Measurements from ENCODE around the gene MAN2A2.

DNA sequence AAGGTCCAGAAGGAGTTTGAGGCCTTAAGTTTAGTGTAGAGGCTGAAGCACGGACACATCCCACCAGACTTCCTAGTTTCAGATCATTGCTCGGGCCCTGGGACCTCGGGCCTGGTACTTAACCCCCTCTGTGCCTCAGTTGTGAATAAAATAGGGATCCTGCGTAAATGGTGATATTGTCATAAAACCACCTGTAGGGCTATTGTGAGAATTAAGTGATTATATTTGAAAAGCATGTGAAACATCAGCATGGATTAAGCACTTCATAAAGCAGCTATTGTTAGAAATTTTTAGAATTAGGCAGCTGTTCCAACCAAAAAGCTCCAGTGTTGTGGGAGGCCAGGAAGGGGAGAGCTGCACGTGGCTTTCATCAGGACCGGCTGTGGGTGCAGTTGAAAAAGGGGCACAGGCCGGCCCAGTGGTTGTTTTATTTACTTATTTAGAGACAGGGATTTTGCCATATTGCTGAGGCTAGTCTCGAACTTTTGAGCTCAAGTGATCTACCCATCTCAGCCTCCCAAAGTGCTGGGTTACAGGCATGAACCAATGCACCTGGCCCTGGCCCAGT lies 56.0 kb downstream of the MAN2A2 start:
- TF ChIP-seq, protein P1, sequence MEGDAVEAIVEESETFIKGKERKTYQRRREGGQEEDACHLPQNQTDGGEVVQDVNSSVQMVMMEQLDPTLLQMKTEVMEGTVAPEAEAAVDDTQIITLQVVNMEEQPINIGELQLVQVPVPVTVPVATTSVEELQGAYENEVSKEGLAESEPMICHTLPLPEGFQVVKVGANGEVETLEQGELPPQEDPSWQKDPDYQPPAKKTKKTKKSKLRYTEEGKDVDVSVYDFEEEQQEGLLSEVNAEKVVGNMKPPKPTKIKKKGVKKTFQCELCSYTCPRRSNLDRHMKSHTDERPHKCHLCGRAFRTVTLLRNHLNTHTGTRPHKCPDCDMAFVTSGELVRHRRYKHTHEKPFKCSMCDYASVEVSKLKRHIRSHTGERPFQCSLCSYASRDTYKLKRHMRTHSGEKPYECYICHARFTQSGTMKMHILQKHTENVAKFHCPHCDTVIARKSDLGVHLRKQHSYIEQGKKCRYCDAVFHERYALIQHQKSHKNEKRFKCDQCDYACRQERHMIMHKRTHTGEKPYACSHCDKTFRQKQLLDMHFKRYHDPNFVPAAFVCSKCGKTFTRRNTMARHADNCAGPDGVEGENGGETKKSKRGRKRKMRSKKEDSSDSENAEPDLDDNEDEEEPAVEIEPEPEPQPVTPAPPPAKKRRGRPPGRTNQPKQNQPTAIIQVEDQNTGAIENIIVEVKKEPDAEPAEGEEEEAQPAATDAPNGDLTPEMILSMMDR (IDR thresholded peaks at IDR 0.05): no peak
- TF ChIP-seq POLR2A (IDR thresholded peaks at IDR 0.05): no peak
- no peak for TF ChIP-seq POLR2AphosphoS5 (IDR thresholded peaks at IDR 0.05)
